ENCODE measurements around the gene THSD7B.
"Not testable (repeated sequence)": the region's sequence is repeated elsewhere in the genome, so short reads cannot be mapped to it uniquely, and the experiment has no call there.

THSD7B gene

GRCh38 chr2:137261881-137262585 is 496.7 kb downstream of the THSD7B start:
- DNase-seq (ENCODE audit: low spot score) = no peak

GRCh38 chr2:137262594-137262993 is 497.2 kb downstream of the THSD7B start:
- no peak for DNase-seq (ENCODE audit: low spot score)

GRCh38 chr2:137287913-137288639 is 522.7 kb downstream of the THSD7B start:
- no peak for DNase-seq (ENCODE audit: low spot score)

- no peak for DNase-seq (ENCODE audit: low spot score)
Observed at GRCh38 chr2:137291836-137292570, 526.7 kb downstream of the THSD7B start.

GRCh38 chr2:137298377-137298776 is 533.0 kb downstream of the THSD7B start:
- no peak for DNase-seq (ENCODE audit: low spot score)

- no peak for DNase-seq (ENCODE audit: low spot score)
Observed at GRCh38 chr2:137300987-137301386, 535.6 kb downstream of the THSD7B start.

- DNase-seq (ENCODE audit: low spot score) = no peak
Observed at GRCh38 chr2:137302957-137303356, 537.6 kb downstream of the THSD7B start.

GRCh38 chr2:137316075-137316474 is 550.7 kb downstream of the THSD7B start:
- DNase-seq (ENCODE audit: low spot score) = no peak

- no peak for DNase-seq (ENCODE audit: low spot score)
Observed at GRCh38 chr2:137321566-137321965, 556.2 kb downstream of the THSD7B start.

- DNase-seq (ENCODE audit: low spot score) = not testable (repeated sequence)
Observed at GRCh38 chr2:137331562-137331961, 566.2 kb downstream of the THSD7B start.

GRCh38 chr2:137333386-137334165 is 568.2 kb downstream of the THSD7B start:
- no peak for DNase-seq (ENCODE audit: low spot score)

GRCh38 chr2:137336067-137336466 is 570.7 kb downstream of the THSD7B start:
- no peak for DNase-seq (ENCODE audit: low spot score)

GRCh38 chr2:137339051-137339450 is 573.7 kb downstream of the THSD7B start:
- no peak for DNase-seq (ENCODE audit: low spot score)

- no peak for DNase-seq (ENCODE audit: low spot score)
Observed at GRCh38 chr2:137345994-137346393, 580.6 kb downstream of the THSD7B start.

- DNase-seq (ENCODE audit: low spot score) = no peak
Observed at GRCh38 chr2:137348301-137348700, 583.0 kb downstream of the THSD7B start.

GRCh38 chr2:137357634-137358033 is 592.3 kb downstream of the THSD7B start:
- no peak for DNase-seq (ENCODE audit: low spot score)

- no peak for DNase-seq (ENCODE audit: low spot score)
Observed at GRCh38 chr2:137367361-137367760, 602.0 kb downstream of the THSD7B start.

- DNase-seq (ENCODE audit: low spot score) = no peak
Observed at GRCh38 chr2:137369106-137369505, 603.8 kb downstream of the THSD7B start.

GRCh38 chr2:137379186-137379585 is 613.8 kb downstream of the THSD7B start:
- no peak for DNase-seq (ENCODE audit: low spot score)

GRCh38 chr2:137380610-137381009 is 615.3 kb downstream of the THSD7B start:
- no peak for DNase-seq (ENCODE audit: low spot score)

- no peak for DNase-seq (ENCODE audit: low spot score)
Observed at GRCh38 chr2:137381731-137382130, 616.4 kb downstream of the THSD7B start.

GRCh38 chr2:137383391-137383790 is 618.0 kb downstream of the THSD7B start:
- DNase-seq (ENCODE audit: low spot score) = no peak
